HUES64 (cell line): ENCODE data around the gene TBC1D20.
"Not testable (repeated sequence)": the region's sequence is repeated elsewhere in the genome, so short reads cannot be mapped to it uniquely, and the experiment has no call there.

Experiments used
- H3K27ac ChIP-seq: 2 replicates; pipeline ENCODE4 v1.7.0; 2013; ENCODE audit warnings: low read depth, low read length, inconsistent platforms
- H3K27me3 ChIP-seq: 2 replicates; pipeline ENCODE4 v1.6.1; 2013; ENCODE audit warnings: mild to moderate bottlenecking, low read length; ENCODE audit not compliant: insufficient read depth
- H3K36me3 ChIP-seq: 2 replicates; pipeline ENCODE4 v1.6.1; 2013; ENCODE audit warnings: mild to moderate bottlenecking, low read length; ENCODE audit not compliant: insufficient read depth
- H3K4me1 ChIP-seq: 2 replicates; pipeline ENCODE4 v1.6.1; 2013; ENCODE audit warnings: mild to moderate bottlenecking, low read length, moderate library complexity; ENCODE audit not compliant: insufficient read depth
- H3K4me3 ChIP-seq: 2 replicates; pipeline ENCODE4 v1.5.1; 2013; ENCODE audit warnings: mild to moderate bottlenecking, low read length, moderate library complexity
- H3K9ac ChIP-seq: 2 replicates; pipeline ENCODE4 v1.6.1; 2013; ENCODE audit warnings: mild to moderate bottlenecking, low read depth, low read length
- H3K9me3 ChIP-seq: 2 replicates; pipeline ENCODE4 v1.6.1; 2013; ENCODE audit warnings: low read depth, low read length; ENCODE audit not compliant: insufficient read depth
- WGBS: fragments of 150-250, 120-280 bp; methylation state at CpG from one replicate; pipeline ENCODE4 v1.1.7; 2013; ENCODE audit warnings: missing lambda C conversion rate; 5-methylcytosine and 5-hydroxymethylcytosine counted together

TBC1D20 gene

DNA sequence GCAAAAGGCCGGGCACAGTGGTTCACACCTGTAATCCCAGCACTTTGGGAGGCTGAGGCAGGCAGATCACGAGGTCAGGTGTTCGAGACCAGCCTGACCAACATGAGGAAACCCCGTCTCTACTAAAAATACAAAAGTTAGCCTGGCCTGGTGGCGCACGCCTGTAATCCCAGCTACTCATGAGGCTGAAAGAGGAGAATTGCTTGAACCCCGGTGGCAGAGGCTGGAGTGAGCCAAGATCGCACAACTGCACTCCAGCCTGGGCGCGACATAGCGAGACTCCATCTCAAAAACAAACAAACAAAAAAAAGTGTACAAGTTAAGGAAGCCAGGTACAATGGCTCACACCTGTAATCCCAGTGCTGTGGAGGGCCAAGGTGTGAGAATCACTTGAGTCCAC lies 10.3 kb downstream of the TBC1D20 start:
- not testable (repeated sequence) for H3K9ac ChIP-seq, H3K36me3 ChIP-seq, H3K4me1 ChIP-seq, H3K4me3 ChIP-seq, H3K27ac ChIP-seq, H3K9me3 ChIP-seq, H3K27me3 ChIP-seq
- WGBS: 94% methylated on average over 11 of the region's 11 CpGs

DNA sequence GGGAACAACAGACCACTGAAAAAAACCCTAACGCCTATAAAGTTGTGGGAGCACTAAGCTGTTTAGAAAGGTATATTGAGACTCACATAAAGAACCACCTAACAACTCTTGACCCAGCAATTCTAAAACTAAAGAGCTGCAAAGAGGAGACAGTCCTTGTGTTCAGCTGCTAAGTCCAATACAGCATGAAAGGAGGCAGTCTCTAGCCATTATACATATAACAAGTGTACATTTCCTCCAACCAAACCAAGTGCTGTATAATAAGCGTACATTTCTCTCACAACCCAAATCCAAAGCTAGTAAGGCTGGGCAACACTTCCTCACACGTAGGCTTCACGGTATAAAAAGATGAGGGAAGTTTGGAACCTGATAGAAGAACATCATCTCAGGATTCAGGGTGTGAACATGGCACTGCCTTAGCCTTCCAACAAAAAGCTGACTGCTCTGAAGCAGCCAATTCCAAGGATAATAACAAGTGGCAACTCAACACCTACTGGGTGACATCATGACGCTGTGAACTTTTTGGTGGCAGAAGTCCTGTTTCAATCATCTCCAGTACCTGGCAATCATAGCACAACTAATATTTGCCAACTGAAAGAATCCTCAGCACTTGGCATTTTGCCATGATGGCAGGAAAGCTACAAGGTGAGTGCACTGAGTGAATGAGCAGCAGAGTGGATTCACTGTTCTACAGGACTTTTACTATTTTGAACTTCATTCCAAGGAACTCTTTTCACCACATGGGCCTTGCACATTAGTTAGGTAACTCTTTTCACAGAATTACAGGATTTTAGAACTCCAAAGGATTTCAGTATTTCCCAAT lies 16.6 kb downstream of the TBC1D20 start:
- H3K9ac ChIP-seq: no peak overlapping the region
- H3K36me3 ChIP-seq: peaks cover 55% of the 10 kb centered on the region

DNA sequence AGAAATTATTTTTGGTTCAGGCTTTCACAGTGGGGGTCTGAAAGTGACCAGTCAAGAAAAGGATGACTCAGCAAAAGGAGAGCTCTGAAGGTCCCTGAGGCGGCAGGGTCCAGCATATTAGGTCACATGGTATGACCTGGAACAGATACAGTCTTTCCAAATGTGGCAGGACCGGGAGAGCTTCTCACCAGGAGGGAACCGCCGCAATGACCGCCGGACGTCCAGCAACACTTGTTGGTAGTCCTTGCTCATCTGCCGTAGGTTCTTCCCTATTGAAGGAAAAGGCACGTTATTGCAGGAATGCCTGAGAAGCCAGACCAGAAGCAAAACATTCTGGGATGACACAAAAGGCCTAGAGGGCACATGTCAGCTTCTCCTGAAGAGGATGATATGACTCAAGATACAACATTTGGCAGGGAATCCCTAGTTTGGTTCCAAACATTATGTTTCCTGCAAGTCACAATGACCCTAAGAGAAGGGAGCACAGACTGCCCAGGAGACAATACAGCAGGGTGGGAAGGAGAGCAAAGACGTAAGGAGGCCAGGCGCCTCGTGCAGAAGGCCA lies 17.4 kb downstream of the TBC1D20 start:
- Histone ChIP-seq H3K27me3 (no peaks in the 10 kb centered on the region), H3K36me3 (peaks cover 62% of the 10 kb centered on the region), H3K27ac (no peak overlapping the region), H3K4me3 (no peak overlapping the region), H3K9ac (no peak overlapping the region), H3K9me3 (no peaks in the 10 kb centered on the region), H3K4me1 (peaks cover 3% of the 10 kb centered on the region; the same call in 1 of the 2 replicates)
- 91% methylated on average over 12 of the region's 12 CpGs for WGBS

More for the DNA sequence above, 16.6 kb downstream of the TBC1D20 start:
- 93% methylated on average over 5 of the region's 5 CpGs for WGBS
- Histone ChIP-seq H3K9me3 (no peaks in the 10 kb centered on the region), H3K27me3 (no peaks in the 10 kb centered on the region), H3K4me3 (no peak overlapping the region), H3K4me1 (peaks cover 3% of the 10 kb centered on the region; the same call in 1 of the 2 replicates), H3K27ac (no peak overlapping the region)

DNA sequence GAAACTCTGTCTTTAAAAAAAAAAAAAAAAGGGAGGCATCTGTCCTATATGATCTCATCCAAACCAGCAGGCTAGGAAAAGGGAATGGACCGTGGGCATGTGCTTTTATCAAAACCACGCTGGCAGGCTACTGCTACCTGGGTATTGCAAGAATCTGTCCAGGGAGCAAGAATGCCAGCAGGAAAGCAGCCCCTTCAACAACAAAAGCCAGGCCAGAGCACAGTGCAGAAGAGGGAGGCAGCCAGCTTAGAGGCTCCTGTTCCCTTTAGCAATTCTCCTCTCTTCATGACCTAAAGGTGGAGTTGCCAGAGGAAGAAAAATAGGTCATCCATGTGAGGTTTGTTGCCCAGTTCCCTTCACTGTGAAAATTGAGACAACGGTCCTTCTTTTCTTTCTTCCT lies 18.2 kb downstream of the TBC1D20 start:
- Histone ChIP-seq H3K9ac (no peak overlapping the region), H3K4me3 (no peak overlapping the region), H3K9me3 (no peaks in the 10 kb centered on the region), H3K27me3 (no peaks in the 10 kb centered on the region), H3K4me1 (peaks cover 3% of the 10 kb centered on the region; the same call in 1 of the 2 replicates), H3K36me3 (peaks cover 70% of the 10 kb centered on the region), H3K27ac (no peak overlapping the region)
- 97% methylated on average over 3 of the region's 3 CpGs for WGBS

DNA sequence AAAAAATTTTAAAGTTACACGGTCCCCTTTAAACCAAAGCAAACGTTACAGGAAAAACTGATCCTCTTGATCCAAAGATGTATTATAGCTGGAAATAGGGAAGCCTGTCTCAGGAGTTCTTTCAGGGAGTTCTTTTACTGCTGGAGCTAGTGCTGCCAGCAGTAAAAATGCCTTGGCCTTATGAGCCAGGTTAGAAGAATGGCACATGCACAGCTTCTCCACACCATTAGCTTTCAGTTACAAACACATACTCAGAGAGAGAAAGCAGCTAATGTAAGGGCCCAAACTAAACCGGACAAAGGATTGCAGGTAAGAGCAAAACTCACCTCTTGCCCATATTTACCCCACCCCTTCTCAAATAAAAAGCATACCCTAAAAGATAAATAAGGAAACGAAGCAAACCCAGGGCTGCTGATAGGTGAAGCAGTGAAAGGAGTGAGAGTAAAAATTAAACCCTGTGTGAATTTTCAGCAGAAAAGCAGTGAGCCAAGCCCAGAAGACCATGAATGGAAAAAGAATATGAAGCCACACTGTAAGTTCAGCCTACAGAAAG lies 19.0 kb downstream of the TBC1D20 start:
- Histone ChIP-seq H3K27ac (no peak overlapping the region), H3K27me3 (no peaks in the 10 kb centered on the region), H3K4me3 (no peak overlapping the region), H3K4me1 (peaks cover 3% of the 10 kb centered on the region; the same call in 1 of the 2 replicates), H3K36me3 (peaks cover 77% of the 10 kb centered on the region), H3K9me3 (no peaks in the 10 kb centered on the region), H3K9ac (no peak overlapping the region)
- WGBS: 98% methylated on average over 4 of the region's 4 CpGs

DNA sequence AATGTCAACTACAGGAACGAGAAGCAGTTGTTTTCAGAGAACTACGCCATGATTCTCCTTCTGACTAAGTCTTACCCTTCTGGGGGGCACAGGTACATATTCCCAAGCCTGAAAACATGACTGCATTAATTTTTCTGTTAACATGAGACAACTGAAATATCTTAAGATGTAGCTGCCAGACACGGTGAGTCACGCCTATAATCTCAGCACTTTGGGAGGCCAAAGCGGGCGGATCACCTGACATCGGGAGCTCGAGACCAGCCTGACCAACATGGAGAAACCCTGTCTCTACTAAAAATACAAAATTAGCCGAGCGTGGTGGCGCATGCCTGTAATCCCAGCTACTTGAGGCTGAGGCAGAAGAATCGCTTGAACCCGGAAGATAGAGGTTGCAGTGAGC lies 21.7 kb downstream of the TBC1D20 start:
- 96% methylated on average over 13 of the region's 13 CpGs for WGBS
- Histone ChIP-seq H3K27ac (no peak overlapping the region), H3K9ac (no peak overlapping the region), H3K27me3 (peaks cover 2% of the 10 kb centered on the region), H3K4me3 (no peak overlapping the region), H3K36me3 (peaks cover 92% of the 10 kb centered on the region), H3K4me1 (peaks cover 3% of the 10 kb centered on the region; the same call in 1 of the 2 replicates), H3K9me3 (no peaks in the 10 kb centered on the region)

DNA sequence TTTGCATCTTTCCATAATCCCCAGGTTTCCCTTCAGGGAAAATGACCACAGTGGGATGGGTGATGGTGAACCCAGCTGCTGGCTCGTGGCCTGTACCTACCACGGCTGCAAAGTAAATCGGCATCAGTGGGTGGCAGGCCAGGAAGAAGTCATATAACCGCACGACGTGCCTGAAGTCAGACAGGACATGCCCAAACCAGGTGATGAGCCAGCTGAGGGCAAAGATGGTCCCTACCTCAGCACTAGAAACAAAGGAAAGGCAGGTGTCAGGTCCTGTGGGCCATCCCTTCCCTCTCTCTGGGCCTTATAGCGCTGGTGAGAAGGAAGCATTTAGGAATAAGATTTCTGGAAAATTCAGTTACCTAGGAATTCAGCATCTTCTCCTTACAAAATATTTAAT lies 22.2 kb downstream of the TBC1D20 start:
- H3K27ac ChIP-seq: no peak overlapping the region
- WGBS: 96% methylated on average over 6 of the region's 7 CpGs
- H3K4me3 ChIP-seq: no peak overlapping the region
- peaks cover 3% of the 10 kb centered on the region; the same call in 1 of the 2 replicates for H3K4me1 ChIP-seq
- H3K36me3 ChIP-seq: peaks cover 92% of the 10 kb centered on the region
- H3K27me3 ChIP-seq: peaks cover 7% of the 10 kb centered on the region
- H3K9ac ChIP-seq: no peak overlapping the region
- no peaks in the 10 kb centered on the region for H3K9me3 ChIP-seq

DNA sequence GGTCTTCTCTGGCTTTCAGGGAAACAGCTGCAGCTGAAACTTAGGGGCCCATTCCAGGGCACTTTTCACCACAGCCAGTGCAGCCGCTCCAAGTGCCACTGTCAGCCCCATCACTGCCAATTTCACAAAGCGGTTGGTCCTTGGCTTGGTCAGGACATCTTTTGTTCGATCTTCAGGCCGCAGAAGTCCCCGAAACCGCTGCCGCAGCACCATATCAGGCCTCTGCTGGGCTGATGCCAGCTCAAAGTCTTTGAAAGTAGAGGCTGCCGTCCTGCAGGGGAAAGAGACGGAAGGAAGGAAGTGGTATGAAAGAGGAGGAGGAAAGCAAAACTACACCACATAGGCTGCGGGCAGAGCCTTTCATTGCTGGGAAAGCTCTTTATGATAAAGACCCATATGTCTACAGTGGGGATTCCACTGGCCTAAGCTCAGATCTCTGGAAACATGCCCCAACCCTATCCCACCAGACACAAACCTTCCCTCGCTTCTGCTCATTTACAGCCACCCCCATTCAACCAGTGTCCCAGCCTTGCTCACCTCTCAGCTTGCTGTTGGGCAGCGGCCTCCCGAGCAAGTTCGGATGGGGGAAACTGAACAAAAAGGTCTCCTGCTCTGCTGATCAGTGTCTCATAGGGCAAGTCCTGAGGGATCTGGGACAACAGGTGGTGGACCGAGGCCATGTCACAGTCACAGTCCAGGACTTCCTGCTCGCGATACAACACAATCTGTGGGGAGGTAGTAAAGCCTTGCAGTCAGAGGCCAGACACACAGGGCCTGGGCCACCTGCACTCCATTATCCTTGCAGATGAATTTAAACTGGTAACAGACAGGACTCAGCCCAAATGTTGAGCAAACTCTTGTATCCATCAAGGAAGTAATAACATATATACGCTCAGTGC lies 23.5 kb downstream of the TBC1D20 start:
- Histone ChIP-seq H3K4me1 (peaks cover 4% of the 10 kb centered on the region; the same call in 1 of the 2 replicates), H3K36me3 (peaks cover 83% of the 10 kb centered on the region), H3K4me3 (no peak overlapping the region), H3K27me3 (peaks cover 12% of the 10 kb centered on the region), H3K9me3 (no peaks in the 10 kb centered on the region), H3K27ac (no peak overlapping the region), H3K9ac (no peak overlapping the region)
- whole genome bisulfite sequencing: 97% methylated on average over 18 of the region's 18 CpGs

DNA sequence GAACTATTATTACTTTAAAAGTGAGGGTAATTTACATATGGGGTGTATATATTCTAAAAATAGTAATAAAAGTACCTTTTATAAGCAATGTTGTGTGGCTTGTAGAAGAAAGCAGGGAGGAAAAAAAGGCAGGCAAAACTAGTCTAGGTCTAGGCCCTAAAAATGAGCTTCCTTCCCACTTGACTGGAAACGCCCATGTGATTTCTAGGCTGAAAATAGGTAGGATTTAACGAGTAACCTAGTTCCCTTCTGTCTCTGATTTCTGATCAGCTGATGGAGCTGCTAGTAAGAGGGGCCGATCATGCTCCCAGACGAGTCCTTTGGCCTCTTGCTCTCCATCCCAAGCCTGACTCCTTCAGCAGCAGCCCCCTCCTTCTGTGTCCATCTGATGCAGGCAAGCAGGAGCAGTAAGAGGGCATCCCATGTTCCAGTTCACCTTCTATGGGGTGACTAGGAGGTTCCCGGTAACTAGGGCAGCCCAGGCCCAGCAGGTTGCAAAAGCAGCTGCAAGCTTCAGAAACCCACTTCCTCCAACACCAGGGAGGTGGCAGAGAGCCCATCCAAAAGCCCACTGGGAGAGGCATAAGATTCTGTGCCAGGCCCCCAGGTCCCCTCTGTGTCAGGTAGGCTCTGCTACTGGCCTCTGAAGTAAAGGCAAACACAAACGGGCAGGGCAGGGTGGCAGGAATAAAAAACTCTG lies 24.4 kb downstream of the TBC1D20 start:
- peaks cover 12% of the 10 kb centered on the region for H3K27me3 ChIP-seq
- H3K27ac ChIP-seq: no peak overlapping the region
- peaks cover 75% of the 10 kb centered on the region for H3K36me3 ChIP-seq
- WGBS: 94% methylated on average over 6 of the region's 6 CpGs
- no peaks in the 10 kb centered on the region for H3K9me3 ChIP-seq
- no peak overlapping the region for H3K4me3 ChIP-seq
- peaks cover 6% of the 10 kb centered on the region; the same call in 1 of the 2 replicates for H3K4me1 ChIP-seq
- no peak overlapping the region for H3K9ac ChIP-seq

DNA sequence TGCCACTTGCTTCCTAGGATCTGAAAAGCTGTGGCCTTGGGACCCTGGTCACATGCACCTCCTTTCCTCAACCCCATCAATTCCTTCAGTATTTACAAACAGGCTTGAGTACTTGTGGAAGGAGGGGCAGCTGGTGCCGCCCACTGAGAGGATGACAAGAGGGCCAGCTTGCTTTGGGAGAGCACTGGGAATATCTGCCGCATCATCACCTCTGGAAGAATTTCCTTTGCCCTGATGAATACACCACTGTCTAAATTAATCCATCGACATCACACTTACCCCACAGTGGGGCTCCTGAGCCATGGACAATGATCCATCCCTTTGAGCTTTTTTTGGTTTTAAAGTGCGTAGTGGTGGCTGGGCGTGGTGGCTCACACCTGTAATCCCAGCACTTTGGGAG lies 25.9 kb downstream of the TBC1D20 start:
- Histone ChIP-seq H3K4me1 (peaks cover 6% of the 10 kb centered on the region; the same call in 1 of the 2 replicates), H3K27ac (no peak overlapping the region), H3K4me3 (no peak overlapping the region), H3K9me3 (no peaks in the 10 kb centered on the region), H3K36me3 (peaks cover 61% of the 10 kb centered on the region), H3K9ac (no peak overlapping the region), H3K27me3 (peaks cover 12% of the 10 kb centered on the region)
- WGBS: 94% methylated on average over 5 of the region's 5 CpGs
